ENCODE measurements around the gene GYPC. TPM values are rescaled to one million over a fixed set of nuclear protein-coding genes. Genes with fewer than 3 reads are reported as not detected.

Gene GYPC
- total RNA-seq, 1 experiment from 2014 or later: 28.1 TPM

DNA sequence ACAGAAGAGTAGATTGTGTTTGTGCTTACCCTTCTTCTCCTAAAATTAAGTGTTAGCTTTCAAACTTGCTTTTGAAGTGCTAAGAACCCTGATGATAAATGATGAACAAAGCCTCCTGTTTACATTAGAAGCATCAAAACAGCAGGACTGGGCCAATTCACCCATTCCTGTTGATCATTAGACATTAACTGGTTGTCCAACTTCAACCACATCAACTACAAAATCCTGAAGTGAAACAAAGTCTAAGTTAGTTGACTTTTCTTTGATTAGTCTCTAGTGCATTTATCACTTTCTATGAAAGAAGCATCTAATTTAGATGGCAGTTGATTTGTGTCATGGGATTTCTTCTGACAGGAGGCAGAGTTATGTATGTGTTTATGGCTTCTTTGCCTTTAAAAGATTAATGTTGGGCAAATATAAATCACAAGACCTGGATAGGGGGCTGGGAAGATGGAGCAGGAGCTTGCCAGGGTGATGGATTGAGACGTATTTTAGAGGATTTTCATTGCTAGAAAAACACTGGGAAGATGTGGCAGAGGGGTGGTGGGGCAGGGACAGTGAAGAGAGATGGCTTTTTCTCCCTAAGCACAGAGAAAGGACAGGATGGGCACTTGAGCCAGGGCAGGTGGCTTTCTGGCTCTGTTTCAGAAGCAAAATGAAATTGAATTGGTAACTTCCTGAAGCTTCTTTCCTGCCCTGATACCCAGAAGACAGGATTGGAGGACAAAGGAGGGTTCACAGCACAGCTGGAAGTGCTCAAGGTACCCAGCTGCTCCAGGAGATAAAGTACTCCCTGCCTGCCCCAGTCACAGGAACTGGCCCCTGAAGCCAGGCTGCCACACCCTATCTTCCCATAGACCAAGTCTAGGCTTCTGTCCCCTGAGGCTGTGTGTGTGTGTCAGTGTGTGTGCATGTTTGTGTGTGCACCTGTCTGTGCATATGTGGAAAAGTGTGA is 20.5 kb downstream of the GYPC start (continued):
- TF ChIP-seq JUN (CRISPR knock-in tag; IDR thresholded peaks at IDR 0.05): no peak
- no peak for TF ChIP-seq GTF2I (CRISPR knock-in tag; conservative IDR thresholded peaks at IDR 0.05)
- no peak for TF ChIP-seq SP1 (CRISPR knock-in tag; conservative IDR thresholded peaks at IDR 0.05)
- TF ChIP-seq, protein P1, sequence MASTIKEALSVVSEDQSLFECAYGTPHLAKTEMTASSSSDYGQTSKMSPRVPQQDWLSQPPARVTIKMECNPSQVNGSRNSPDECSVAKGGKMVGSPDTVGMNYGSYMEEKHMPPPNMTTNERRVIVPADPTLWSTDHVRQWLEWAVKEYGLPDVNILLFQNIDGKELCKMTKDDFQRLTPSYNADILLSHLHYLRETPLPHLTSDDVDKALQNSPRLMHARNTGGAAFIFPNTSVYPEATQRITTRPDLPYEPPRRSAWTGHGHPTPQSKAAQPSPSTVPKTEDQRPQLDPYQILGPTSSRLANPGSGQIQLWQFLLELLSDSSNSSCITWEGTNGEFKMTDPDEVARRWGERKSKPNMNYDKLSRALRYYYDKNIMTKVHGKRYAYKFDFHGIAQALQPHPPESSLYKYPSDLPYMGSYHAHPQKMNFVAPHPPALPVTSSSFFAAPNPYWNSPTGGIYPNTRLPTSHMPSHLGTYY (CRISPR knock-in tag; IDR thresholded peaks at IDR 0.05): no peak
- TF ChIP-seq, protein P2, sequence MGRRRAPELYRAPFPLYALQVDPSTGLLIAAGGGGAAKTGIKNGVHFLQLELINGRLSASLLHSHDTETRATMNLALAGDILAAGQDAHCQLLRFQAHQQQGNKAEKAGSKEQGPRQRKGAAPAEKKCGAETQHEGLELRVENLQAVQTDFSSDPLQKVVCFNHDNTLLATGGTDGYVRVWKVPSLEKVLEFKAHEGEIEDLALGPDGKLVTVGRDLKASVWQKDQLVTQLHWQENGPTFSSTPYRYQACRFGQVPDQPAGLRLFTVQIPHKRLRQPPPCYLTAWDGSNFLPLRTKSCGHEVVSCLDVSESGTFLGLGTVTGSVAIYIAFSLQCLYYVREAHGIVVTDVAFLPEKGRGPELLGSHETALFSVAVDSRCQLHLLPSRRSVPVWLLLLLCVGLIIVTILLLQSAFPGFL (CRISPR knock-in tag; IDR thresholded peaks at IDR 0.05; ENCODE audit: borderline replicate concordance): no peak
- TF ChIP-seq, protein P3, sequence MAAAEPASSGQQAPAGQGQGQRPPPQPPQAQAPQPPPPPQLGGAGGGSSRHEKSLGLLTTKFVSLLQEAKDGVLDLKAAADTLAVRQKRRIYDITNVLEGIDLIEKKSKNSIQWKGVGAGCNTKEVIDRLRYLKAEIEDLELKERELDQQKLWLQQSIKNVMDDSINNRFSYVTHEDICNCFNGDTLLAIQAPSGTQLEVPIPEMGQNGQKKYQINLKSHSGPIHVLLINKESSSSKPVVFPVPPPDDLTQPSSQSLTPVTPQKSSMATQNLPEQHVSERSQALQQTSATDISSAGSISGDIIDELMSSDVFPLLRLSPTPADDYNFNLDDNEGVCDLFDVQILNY (CRISPR knock-in tag; IDR thresholded peaks at IDR 0.05): no peak
- TF ChIP-seq, protein P4, sequence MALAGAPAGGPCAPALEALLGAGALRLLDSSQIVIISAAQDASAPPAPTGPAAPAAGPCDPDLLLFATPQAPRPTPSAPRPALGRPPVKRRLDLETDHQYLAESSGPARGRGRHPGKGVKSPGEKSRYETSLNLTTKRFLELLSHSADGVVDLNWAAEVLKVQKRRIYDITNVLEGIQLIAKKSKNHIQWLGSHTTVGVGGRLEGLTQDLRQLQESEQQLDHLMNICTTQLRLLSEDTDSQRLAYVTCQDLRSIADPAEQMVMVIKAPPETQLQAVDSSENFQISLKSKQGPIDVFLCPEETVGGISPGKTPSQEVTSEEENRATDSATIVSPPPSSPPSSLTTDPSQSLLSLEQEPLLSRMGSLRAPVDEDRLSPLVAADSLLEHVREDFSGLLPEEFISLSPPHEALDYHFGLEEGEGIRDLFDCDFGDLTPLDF (CRISPR knock-in tag; IDR thresholded peaks at IDR 0.05): no peak
- TF ChIP-seq ZNF671 (CRISPR knock-in tag; IDR thresholded peaks at IDR 0.05): no peak
- no peak for TF ChIP-seq OVOL2 (CRISPR knock-in tag; IDR thresholded peaks at IDR 0.05; ENCODE audit: borderline replicate concordance)
- TF ChIP-seq SMAD4 (CRISPR knock-in tag; IDR thresholded peaks at IDR 0.05): no peak
- no peak for TF ChIP-seq RELA (CRISPR knock-in tag; IDR thresholded peaks at IDR 0.05; ENCODE audit: borderline replicate concordance)
- TF ChIP-seq NR1H2 (CRISPR knock-in tag; IDR thresholded peaks at IDR 0.05): no peak
- TF ChIP-seq, protein P5, sequence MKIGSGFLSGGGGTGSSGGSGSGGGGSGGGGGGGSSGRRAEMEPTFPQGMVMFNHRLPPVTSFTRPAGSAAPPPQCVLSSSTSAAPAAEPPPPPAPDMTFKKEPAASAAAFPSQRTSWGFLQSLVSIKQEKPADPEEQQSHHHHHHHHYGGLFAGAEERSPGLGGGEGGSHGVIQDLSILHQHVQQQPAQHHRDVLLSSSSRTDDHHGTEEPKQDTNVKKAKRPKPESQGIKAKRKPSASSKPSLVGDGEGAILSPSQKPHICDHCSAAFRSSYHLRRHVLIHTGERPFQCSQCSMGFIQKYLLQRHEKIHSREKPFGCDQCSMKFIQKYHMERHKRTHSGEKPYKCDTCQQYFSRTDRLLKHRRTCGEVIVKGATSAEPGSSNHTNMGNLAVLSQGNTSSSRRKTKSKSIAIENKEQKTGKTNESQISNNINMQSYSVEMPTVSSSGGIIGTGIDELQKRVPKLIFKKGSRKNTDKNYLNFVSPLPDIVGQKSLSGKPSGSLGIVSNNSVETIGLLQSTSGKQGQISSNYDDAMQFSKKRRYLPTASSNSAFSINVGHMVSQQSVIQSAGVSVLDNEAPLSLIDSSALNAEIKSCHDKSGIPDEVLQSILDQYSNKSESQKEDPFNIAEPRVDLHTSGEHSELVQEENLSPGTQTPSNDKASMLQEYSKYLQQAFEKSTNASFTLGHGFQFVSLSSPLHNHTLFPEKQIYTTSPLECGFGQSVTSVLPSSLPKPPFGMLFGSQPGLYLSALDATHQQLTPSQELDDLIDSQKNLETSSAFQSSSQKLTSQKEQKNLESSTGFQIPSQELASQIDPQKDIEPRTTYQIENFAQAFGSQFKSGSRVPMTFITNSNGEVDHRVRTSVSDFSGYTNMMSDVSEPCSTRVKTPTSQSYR (CRISPR knock-in tag; IDR thresholded peaks at IDR 0.05): no peak

DNA sequence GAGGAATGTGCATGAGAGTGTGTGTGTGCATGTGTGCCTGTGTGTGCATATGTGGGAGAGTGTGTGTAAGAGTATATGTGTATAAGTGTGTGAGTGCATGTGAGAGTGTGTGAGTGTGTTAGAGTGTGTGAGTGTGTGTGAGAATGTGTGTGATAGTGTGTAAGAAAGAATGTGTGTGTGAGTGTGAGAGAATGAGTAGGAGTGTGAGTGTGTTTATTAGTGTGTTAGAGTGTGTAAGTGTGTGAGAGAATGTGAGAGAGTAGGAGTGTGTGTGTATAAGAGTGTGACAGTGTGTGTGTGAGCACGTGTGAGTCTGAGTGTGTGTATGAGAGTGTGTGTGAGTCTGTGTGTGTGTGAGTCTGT is 21.2 kb downstream of the GYPC start:
- H3K27ac Mint-ChIP-seq: no peak overlapping the region

More for the DNA sequence above, 21.2 kb downstream of the GYPC start:
- H3K4me3 Mint-ChIP-seq: no peak overlapping the region
- no peaks in the 10 kb centered on the region for H3K27me3 Mint-ChIP-seq (ENCODE audit: low read depth)
- no peaks in the 10 kb centered on the region for H3K4me1 Mint-ChIP-seq
- ATAC-seq (no peak), DNase-seq (ENCODE audit: low spot score) (no peak)
- peaks cover 26% of the 10 kb centered on the region for H3K9me3 Mint-ChIP-seq
- POLR2A ChIA-PET: no interaction called here
- CTCF ChIA-PET: interaction anchor here (1.3 kb wide), 1 partner anchor 149 kb away, joined by 3 read pairs; no protein-coding TSS in a partner anchor
- peaks cover 25% of the 10 kb centered on the region for H3K36me3 Mint-ChIP-seq
- no peak for TF ChIP-seq SP1 (CRISPR knock-in tag; conservative IDR thresholded peaks at IDR 0.05)
- TF ChIP-seq, protein P6, sequence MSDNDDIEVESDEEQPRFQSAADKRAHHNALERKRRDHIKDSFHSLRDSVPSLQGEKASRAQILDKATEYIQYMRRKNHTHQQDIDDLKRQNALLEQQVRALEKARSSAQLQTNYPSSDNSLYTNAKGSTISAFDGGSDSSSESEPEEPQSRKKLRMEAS (CRISPR knock-in tag; IDR thresholded peaks at IDR 0.05): no peak
- TF ChIP-seq, protein P7, sequence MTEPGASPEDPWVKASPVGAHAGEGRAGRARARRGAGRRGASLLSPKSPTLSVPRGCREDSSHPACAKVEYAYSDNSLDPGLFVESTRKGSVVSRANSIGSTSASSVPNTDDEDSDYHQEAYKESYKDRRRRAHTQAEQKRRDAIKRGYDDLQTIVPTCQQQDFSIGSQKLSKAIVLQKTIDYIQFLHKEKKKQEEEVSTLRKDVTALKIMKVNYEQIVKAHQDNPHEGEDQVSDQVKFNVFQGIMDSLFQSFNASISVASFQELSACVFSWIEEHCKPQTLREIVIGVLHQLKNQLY (CRISPR knock-in tag; IDR thresholded peaks at IDR 0.05): no peak
- TF ChIP-seq TEAD1 (CRISPR knock-in tag; IDR thresholded peaks at IDR 0.05): no peak
- TF ChIP-seq, protein P8, sequence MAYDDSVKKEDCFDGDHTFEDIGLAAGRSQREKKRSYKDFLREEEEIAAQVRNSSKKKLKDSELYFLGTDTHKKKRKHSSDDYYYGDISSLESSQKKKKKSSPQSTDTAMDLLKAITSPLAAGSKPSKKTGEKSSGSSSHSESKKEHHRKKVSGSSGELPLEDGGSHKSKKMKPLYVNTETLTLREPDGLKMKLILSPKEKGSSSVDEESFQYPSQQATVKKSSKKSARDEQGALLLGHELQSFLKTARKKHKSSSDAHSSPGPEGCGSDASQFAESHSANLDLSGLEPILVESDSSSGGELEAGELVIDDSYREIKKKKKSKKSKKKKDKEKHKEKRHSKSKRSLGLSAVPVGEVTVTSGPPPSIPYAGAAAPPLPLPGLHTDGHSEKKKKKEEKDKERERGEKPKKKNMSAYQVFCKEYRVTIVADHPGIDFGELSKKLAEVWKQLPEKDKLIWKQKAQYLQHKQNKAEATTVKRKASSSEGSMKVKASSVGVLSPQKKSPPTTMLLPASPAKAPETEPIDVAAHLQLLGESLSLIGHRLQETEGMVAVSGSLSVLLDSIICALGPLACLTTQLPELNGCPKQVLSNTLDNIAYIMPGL (CRISPR knock-in tag; IDR thresholded peaks at IDR 0.05): no peak
- no peak for TF ChIP-seq NFE2L1 (CRISPR knock-in tag; IDR thresholded peaks at IDR 0.05)
- TF ChIP-seq NFYB (CRISPR knock-in tag; conservative IDR thresholded peaks at IDR 0.05; ENCODE audit: low read depth): no peak
- TF ChIP-seq GRHL2 (CRISPR knock-in tag; IDR thresholded peaks at IDR 0.05; ENCODE audit: insufficient replicate concordance, severe bottlenecking): no peak
- TF ChIP-seq FOXK1 (CRISPR knock-in tag; IDR thresholded peaks at IDR 0.05): no peak
- no peak for TF ChIP-seq MXD4 (CRISPR knock-in tag; IDR thresholded peaks at IDR 0.05; ENCODE audit: borderline replicate concordance)
